SW 1271 (cell line): ENCODE results near the gene FOCAD.
"Not testable (repeated sequence)": the region's sequence is repeated elsewhere in the genome, so short reads cannot be mapped to it uniquely, and the experiment has no call there.

Source experiments
- DNase-seq, 2 experiments: peaks; one replicate each; lab custom pipeline; 2025; lab: John Stamatoyannopoulos, UW

Gene FOCAD

DNA sequence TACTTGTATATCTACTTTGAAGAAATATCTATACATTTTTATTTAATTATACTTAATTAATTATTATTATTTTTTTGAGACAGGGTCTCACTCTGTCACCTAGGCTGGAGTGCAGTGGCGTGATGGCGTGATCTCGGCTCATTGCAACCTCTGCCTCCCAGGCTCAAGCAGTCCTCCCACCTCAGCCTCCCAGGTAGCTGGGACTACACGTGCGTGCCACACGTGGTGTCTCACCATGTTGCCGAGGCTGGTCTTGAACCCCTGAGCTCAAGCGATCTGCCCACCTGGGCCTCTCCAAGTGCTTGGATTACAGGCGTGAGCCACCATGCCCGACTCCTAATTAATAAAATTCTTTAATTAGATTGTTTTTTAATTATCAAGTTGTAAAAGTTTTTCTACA, 10.5 kb upstream of the FOCAD start:
- not testable (repeated sequence) for DNase-seq

DNA sequence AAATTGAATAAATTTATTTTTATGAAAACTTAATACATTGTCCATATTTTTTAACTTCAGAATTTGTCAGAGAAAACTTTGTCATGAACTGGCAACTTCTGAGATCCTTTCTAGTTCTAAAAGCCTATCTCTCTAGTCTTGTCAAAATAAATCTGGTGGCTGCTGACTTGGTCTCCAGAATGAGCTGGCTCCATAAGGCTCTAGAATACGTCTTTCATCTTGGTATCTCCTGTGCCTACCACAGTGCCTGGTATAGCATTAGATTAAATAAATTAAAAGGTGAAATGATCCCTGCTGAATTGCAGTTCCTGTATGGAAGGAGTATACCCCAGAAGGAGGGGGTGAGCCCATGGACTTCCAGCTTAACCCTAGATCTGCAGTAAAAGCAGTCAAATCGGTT, 2.6 kb upstream of the FOCAD start:
- no peak for DNase-seq

DNA sequence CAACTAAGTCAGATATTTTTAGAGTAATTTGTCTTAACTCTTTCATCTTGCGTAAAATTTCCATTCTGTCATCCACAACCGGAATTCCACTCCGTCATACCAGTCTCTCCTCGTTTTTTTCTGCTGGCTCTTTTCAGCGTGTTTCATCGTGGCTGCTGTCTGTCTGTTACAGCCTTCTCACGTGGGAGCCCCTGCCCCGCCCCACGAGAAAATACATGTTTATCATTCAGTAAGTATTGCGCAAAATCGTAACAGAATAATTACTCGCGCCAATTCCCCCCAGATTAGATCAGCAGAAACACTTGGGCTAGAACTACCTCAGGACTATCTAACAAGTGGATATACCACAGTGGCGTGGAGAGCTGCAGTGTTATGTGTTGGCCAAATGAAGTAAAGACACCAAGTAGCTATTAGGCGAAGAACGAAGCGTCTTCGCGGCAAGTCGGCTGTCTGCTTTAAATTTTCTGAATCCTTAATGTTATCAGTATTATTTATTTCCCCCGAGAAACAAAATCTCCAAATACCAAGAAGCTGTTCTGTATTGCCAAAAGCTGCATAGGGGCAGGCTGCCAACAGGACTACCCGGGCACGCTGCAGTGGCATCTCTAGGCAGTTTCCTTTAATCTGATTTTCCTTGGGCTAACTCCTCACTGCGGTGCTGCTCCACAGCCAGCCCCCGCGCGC, 566 bp upstream of the FOCAD start:
- peak in 1 of 2 experiments; percentile 6 for DNase-seq

DNA sequence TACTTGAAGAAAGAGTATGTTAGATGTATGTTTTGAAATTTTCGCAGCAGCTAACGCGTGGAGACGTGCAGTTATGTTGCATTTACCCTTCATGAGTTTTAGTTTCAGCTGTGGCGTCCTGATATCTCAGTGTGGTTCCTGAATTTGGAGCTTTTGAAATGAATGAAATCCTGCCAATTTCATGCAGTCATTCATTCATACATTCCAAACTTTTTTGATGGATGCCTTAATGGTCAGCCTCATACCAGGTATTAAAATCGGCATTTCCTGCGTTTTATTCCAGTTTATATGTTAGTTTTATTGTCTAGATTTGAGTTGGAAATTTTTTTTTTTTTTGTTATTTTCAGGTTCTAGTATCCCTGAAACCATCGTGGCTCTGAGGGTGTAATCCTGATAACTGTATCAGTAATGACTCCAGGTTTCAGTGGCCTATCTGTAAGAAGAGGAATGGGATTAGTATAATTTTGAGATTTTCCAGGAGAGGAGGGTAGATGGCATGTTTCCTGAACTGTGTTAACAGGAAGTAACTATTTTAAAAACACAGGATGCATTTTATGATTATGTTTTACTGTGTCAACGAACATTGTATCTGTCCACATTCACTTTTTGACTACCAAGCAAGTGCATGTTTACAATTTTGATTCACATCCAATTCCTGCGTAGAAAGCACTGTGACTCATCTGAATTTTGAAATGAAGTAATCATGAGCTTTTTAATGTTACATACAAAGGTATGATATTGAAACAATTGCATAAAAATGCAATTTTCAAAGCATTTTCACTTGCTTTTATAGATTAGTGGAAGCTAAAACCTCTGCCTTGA, 1.0 kb downstream of the FOCAD start:
- no peak for DNase-seq

DNA sequence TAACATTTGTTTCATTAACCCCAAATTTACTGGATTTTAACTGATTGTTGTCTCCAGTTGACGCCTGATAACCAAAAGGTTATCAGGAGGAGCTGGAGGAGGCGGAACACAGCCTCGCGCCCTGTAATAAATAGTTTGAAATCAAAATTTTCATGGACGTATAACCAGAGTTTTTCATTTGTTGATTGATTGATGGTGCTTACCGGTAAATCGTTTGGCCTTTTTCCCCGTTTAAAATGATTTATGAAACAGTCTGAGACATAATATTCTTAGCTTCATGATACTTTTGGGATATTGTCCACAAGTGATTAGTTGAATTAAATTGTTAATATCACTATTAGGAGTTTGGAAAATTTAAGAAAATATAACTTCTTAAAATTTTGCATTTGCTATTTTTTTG, 1.7 kb downstream of the FOCAD start:
- DNase-seq = no peak

DNA sequence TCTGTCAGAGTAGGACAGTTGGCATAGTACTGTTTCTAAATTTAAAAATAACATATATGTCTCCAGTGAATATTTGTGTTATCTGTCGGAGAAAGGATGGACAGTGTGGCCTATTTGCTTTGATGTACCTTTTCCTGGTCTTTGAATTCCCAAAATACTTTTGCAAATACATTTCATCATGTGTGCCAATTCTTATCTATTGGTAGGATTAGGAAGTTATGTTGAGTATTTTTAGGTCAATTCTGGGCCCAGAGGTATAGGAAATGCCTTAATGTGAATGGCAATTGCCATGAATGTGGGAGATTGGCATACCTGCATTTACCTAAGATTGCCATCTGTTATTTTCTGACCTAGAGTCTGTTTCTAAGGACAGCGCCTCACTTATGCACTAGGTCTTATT, 5.8 kb downstream of the FOCAD start:
- DNase-seq = no peak

DNA sequence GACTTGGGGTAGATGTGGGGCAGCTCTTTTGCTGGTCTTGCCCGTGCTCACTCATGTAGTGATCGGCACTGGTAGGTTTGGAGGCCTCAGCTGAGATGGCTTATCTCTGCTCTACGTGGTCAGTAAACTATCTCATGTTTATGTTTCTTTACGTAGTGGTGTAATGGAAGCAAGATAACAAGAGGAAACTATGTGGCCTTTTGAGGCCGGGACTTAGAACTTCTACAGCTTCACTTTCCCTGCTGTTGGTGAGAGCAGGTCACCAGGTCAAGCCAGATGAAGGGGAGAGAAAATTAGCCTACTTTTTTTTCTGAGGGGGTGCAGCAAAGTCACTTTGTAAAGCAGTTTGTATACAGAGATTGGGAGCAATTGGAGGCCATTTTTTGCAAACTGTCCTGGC, 8.5 kb downstream of the FOCAD start:
- DNase-seq = no peak

DNA sequence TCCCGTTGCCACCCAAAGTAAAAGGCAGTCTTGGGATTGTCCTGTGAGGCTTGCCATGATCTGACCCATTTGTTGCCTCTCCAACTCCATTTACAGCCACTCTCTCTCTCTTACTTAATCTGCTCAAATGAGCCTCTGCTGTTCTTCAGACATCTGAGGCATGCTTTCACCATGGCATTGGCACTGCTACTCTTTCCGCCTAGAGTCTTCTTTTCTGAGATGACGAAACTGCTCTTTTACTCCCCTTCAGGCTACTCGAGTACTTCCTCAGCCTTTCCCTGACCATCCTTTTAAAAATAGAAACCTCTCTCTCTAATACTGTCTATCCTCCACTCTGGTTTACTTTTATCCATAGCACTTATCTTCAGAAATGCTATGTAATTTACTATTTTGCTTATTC, 9.0 kb downstream of the FOCAD start:
- no peak for DNase-seq

DNA sequence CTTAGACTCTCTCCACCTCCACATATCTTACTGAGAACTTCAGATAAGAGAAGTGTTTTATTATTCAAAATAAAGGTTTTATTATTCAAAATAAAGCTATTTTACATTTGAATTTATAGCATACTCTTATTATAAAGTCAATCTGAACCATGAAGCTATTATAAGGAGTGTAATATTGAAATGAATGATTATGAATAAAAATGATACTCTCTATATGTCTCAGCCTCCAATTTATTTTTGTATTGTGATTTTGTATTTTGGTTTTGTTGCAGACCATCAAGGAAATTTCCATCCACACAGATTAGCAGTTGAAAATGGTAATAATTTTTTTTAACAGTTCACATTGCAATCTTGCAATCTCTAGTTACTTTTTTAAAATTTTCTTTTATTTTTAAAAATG, 10.2 kb downstream of the FOCAD start:
- DNase-seq = no peak

DNA sequence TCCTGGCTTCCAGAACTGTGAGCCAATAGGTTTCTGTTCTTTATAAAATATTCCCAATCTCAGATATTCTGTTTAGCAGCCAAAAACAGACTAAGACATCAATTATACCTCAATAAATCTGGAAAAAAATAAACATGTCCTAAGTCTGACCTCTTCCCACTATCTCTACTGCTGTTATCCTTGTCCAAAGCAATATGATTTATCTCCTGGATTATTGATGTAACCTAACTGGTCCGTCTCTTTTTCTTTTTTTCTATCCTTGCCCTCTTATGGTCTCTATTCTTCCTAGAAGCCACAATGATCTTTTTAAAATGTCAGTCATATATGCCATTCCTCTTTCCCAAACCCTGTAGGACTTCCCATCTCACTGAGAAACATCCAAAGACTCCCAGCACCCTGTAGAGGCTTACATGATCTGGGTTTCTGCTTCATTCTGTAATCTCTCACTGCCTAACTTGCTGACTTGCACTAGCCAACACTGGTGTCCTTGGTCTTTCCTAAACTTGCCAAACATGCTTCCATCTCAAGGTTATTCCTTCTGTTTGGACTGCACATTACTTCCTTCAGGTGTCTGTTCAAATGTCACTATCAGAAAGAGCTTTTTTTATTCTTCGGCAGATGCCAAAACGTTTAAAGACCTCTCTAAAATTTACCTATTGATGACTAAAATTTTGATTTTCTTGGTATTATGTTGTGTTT, 13.1 kb downstream of the FOCAD start:
- DNase-seq = no peak

DNA sequence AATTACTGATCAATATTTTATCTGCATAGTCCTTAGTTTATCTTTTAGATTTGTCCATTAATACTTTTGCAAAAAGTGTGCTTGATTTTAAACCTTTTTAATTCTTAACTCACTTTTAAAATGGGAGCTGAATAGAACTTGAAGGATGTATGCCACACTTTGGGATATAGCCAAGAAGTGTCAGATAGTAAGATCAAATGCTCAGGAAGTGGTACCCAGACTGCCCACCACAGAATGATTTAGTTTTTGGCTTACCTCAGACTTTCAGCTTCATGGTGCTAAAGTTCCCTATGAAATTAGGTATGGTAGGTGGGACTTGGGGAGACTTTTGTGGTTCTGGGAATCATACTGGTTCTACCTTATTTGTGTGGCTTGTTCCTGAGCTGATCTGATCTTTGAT, 14.7 kb downstream of the FOCAD start:
- no peak for DNase-seq

DNA sequence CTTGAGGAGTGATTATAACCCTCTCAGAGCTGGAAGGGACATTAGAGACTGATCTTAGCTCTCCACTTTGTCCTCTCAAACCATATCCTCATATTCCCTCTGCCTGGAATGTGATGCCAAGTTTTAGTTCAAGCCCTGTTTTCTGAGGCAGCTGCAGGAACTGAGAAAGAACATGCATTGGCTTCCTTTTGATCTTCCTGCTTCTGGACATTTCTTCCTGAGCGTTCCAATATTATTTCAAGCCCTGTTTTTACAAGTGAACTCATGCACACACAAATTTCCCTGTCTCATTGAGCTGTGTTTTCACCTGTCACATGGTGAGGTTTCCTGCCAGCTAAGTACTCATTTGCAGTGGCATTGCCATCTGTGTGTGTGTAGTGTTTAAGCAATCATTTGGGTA, 17.0 kb downstream of the FOCAD start:
- DNase-seq = no peak

DNA sequence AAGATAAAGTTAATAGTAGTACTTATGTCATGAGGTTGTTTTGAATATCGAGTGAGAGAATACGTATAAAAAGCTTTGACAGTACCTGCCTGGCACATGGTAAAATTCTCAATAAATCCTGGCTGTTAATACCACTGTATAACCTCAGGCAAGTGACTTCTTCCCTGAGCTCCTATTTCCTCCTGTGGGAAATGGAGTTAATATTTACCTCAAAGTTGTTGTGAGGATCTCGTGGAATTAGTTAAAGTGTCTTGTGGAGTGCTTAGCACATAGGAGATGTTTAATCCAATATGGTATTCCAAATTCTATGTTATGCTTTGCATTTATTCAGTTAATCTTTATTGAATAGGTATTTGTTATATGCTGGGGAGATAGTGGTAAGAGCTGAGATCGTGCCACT, 18.5 kb downstream of the FOCAD start:
- DNase-seq = no peak

DNA sequence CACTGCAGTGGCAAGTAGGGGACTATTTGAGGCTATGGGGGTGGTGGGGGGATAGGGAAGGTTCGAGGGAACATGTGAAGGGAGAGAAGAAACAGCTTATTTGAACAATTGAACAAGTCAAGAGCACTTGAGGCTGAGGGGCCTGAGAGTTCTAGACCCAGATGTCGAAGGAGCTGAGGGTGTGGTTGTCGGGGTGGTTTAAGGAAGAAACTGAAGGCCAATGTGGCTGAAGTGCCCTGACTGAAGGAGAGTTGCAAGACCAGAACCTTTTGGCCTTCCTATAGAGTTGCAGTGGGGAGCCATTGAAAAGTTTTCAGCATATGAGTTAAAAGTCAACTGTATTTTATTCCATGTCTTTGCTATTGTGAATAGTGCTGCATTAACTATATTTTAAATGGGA, 19.1 kb downstream of the FOCAD start:
- no peak for DNase-seq

DNA sequence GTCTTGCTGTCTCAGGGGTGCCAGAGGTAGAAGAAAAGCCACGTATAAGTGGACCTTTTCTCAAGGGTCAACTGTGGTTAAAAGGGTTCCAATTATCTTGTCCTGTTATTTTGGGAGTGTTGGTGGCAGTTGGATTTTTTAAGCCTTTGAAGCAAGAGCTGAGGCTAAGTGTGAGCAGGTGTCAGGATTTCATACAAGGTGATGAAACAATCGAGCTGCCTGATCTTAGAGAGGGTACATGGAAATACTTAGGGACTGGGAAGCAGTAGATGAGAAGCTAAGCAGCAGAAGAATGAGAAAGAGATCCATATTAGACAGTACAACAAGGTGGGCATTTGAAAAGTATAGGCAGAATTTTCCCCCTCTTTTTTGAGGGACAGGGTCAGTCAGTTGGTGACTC, 23.6 kb downstream of the FOCAD start:
- no peak for DNase-seq

DNA sequence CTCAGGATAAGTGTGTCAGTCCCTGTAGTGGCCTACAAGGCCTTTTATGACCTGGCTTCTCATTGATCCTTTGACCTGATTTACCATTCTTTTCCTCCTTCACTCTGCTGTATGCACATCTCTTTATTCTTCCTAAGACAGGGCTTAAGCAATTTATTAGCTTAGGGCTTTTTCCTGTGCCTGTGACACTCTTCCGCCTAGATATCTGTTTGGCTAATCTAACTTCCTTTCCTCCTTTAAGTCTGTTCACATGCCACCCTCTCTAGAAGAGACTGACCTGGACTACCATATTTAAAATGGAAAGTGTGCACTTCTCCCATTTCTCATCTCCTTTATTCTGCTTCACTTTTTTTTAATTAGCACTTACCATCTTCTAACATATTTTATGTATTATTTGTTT, 29.1 kb downstream of the FOCAD start:
- DNase-seq = no peak

DNA sequence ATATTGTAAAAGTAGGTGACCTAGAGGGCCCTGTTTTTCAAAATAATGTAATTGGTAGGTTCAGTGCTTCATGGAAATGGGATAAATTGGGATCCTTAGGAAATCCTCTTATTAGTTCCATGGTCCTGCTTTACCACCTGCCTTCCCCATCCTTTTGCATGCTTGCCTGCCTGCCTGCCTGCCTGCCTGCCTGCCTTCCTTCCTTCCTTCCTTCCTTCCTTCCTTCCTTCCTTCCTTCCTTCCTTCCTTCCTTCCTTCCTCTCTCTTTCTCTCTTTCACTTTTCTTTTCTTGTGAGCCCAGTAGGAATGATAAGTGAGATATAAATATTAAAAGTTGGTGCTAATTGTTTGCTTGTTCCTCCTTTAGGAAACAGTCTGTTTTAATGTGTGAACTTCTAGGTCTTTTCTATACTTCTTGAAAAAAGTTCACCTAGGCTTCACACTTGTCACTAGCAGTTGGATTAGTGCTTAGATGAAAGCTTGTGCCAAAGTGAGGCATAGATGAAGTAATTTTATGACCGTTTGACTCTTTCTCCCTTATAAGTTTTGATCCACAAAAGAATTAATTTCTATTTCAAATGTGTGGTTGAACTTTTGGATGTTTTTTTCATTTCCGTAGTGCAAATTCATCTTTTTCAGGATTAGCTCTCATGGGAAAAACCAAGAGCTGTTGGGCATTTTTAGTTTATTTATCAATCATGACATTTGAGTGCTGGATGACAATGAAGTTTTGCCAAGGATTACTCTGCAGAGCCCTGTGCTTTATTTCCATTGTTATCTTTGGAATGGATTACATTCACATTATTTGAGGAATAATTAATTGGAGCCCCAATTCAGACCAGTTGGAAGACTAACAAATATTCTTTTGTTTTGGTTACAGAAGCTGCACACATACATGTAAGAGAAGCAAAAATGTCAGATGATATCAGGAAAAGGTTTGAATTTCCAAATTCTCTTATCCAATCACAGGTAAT, 30.7 kb downstream of the FOCAD start:
- DNase-seq = no peak

DNA sequence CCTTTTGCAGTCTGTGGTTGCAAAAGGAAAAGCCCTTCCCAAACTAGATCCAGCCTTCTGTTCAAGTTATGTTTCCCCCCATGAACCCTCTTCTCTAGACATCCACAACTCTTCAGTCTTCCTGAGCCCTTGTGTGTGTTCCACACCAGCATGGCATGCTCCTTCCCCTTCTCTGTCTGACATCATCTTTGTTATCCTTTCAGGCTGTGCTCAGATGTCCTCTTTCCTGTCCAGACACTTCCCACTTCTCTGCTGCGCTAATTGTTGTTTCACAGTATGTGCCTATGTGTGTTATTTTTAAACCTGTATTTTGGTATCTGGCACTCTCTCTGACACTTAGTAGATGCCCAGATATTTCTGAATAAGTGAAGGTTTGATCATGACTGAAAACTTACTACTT, 38.2 kb downstream of the FOCAD start:
- DNase-seq = no peak

DNA sequence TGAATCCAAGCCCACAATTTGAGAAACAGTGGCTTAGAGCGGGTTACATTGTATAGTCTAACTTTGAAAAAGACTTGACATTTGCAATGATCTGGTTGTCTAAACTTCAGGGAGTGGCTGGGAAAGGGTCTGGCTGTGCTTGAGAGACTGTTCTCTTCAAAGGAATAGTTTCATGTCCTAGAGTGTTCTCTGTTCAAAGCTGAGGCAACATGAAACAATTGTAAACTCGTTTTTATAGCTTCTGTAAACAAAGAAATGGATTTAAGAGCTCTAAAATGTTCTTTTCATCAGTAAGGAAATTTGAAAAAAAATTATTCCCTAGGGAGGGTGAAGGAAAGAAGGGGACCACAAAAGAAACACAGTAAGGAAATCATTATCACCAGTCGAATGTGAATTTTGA, 41.6 kb downstream of the FOCAD start:
- no peak for DNase-seq

DNA sequence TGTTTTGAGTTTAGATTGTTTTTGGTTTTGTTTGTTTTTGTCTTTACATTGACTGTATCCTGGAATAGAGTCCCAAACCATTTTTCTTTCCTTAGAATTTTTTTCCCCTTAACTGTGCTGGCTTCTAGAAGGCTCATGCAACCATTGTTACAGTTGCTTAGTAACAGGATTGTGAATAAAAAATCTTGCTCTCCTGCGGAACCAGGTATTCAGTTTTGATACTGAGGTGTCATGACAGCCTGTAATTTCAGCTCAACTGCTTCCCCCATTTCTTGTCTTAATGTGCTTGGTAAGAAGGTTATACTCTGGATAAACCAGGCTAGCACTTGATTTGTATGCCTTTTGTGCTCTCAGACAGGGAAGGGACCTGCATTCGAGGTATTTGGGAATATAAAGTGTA, 42.1 kb downstream of the FOCAD start:
- no peak for DNase-seq

DNA sequence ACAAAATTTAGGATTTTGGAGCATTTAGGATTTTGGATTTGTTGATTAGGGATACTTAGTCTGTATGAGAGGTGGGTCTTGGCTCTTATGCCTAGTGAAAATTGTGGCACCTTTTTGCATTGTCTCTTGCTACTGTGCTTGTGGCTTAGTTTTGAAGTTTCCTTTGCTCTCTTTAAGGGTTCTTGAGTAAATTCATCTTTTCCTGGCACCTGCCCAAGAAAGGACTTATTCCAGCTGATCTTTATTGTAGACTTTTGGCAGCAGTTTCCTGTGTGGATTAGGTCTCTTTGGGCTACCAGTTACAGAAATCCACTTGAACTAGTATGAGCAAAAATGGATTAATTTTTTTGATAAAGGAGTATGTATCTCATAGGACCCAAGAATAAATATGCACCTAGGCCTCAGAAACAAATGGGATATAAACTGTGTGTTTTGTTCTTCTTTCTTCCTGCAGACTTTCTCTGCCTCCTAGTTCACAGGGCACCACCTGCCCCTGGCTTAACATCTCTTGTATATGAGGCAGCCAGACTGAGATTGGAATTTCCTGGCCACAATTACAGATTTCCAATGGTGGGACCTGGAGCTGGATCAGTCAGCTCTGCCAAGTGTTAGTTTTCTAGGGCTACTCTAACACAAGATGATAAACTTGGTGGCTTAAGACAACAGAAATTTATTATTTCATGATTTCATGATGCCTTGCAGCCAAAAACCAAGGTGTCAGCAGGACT, 44.6 kb downstream of the FOCAD start:
- DNase-seq = no peak
